H1 (cell line): ENCODE data around the gene ZMYND15. TPM values are rescaled to one million over a fixed set of nuclear protein-coding genes. Genes with fewer than 3 reads are reported as not detected.

Experiments used
- CEBPB ChIP-seq: IDR thresholded peaks from 2 replicates; pipeline ENCODE4 v1.6.1; 2012; ENCODE audit warnings: low read depth, low read length
- PHF8 ChIP-seq: fragments of 200-600 bp; sonication (generic); conservative IDR thresholded peaks from 2 replicates; pipeline ENCODE4 v1.7.1; 2012; ENCODE audit warnings: low read depth, mild to moderate bottlenecking, inconsistent platforms, low read length, moderate library complexity
- ZNF274 ChIP-seq: IDR thresholded peaks from 2 replicates; pipeline ENCODE4 v1.7.0; 2012; ENCODE audit warnings: low read length, borderline replicate concordance; ENCODE audit errors: extremely low read depth
- polyA plus RNA-seq, 7 experiments: library from polyadenylated mRNA; depleted of rRNA in 3 of 7; stranded (reverse) in 5 of 7; unstranded in 2 of 7; fragments of >200 nt in 5 of 7; fragments of 200-250 nt in 2 of 7; gene quantifications; 1 replicate in 5 of 7; 2 replicates in 1 of 7; 4 replicates in 1 of 7; pipeline versions ENCODE4 v1.2.1 to v1.2.3, GENCODE V29; 2011 to 2013; ENCODE audit warnings: missing spikeins in 2 of 7, mixed read lengths in 2 of 7
- total RNA-seq: library from RNA; stranded (reverse); fragmentation: NEBNext Ultra II Directional; extraction: Animal tissue kit (Norgen Biotek cat#: 25700); gene quantifications from 2 replicates; pipeline ENCODE4 v1.2.1, GENCODE V29; 2021

ZMYND15 gene
- total and polyA plus RNA-seq, 2 of the 8 experiments (the other 6 are each of a cell fraction or from before 2014, with no cell fraction given), result 0.53 to 0.58 TPM

GRCh38 chr17:4788159-4788806 lies 48.6 kb downstream of the ZMYND15 start (continued):
- TF ChIP-seq CEBPB (no peak), ZNF274 (no peak), PHF8 (no peak)
